ENCODE results near the gene ABHD10.

DNA sequence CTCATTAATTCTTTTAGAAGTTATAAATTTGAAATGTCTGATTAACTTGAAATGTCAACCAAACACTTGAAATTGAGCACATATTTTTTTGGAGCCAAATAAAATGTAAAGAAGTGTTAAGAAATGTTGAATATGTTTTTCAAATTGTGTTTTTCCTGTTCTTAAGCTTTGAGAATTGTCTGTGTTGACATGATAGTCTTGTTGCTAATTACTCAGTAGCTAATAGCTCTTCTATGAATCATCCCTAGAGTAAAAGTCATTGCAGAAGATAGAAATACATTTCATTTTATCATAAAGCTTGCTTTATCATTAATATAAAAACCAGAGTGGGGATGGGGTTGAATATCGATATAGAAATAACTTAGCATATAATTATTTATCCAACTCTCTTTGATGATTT is 41.9 kb upstream of the ABHD10 start:
- TF ChIP-seq, protein P1, sequence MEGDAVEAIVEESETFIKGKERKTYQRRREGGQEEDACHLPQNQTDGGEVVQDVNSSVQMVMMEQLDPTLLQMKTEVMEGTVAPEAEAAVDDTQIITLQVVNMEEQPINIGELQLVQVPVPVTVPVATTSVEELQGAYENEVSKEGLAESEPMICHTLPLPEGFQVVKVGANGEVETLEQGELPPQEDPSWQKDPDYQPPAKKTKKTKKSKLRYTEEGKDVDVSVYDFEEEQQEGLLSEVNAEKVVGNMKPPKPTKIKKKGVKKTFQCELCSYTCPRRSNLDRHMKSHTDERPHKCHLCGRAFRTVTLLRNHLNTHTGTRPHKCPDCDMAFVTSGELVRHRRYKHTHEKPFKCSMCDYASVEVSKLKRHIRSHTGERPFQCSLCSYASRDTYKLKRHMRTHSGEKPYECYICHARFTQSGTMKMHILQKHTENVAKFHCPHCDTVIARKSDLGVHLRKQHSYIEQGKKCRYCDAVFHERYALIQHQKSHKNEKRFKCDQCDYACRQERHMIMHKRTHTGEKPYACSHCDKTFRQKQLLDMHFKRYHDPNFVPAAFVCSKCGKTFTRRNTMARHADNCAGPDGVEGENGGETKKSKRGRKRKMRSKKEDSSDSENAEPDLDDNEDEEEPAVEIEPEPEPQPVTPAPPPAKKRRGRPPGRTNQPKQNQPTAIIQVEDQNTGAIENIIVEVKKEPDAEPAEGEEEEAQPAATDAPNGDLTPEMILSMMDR (IDR thresholded peaks at IDR 0.05; ENCODE audit: low read length), result no peak
- no peak for TF ChIP-seq EZH2 (optimal IDR thresholded peaks at IDR 0.05; ENCODE audit: low read depth, low read length)
- no peak for TF ChIP-seq EZH2phosphoT487 (IDR thresholded peaks at IDR 0.05; ENCODE audit: low read length)
